Measurements from ENCODE around the gene NTN5.
"Not testable (repeated sequence)": the region's sequence is repeated elsewhere in the genome, so short reads cannot be mapped to it uniquely, and the experiment has no call there.

The NTN5 gene

DNA sequence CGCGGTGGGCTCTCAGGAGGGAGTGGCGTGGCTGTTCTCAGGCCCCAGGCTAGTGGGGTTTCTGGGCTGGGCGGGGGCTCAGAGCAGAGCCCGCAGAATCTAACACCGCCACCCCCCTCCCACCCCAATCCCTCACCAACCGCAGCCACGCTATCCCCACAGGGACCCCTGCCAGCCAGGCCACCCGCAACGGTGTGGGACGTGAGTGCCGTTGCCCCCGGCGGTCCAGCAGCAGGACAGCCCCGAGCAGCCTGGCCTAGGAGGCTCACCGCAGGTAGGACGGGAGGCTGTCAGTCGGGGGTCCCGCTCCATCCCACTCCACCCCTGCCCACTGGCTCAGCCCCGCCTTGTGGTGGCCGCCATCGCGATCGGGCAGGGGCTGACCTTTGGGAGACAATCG is at the start of gene NTN5:
Gene NTN5, minus strand, starts transcription at position 24 of the 400 bp plus-strand sequence. CDS start 2,031 bp downstream, outside the sequence.
- DNase-seq: no peak

DNA sequence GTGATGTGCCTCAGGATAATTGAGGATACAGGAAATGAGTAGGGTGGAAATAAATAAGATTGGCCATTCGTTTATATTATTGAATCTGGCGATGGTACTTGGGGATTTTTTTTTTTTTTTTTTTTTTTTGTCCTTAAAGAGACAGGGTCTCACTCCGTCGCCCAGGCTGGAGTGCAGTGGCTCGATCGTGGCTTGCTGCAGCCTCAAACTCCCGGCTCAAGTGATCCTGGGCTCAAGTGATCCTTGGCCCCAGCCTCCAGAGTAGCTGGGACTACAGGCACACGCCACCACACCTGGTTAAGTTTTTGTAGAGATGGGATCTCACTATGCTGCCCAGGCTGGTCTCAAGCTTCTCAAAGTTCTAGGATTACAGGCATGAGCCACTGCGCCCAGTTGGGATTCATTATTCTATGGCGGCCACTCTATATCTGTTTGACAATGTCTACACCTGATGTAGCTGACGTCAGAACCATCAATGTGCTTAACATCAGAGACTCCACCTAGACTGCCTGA is 49.4 kb upstream of the NTN5 start:
- no peak for DNase-seq

GRCh38 chr19:48720613-48721296 is 47.9 kb upstream of the NTN5 start:
- peak; percentile 91 for DNase-seq

DNA sequence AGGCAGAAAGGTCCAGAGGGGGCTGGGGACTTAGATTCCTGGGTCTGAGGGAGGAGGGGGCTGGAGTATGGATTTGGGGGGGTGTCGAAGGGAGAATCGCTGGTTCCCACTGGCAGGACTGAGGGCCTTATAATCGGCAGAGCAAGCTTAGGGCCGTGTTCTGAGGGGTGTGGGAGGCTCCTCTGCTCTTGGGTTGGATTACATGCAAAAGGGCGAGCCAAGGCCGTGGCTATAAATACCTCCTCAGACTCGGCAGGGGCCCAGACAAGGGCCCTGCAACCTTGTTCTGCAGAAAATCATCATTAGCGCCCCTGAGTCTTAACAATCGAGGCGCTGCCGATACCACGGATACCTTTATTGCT is 47.4 kb upstream of the NTN5 start:
- no peak for DNase-seq

DNA sequence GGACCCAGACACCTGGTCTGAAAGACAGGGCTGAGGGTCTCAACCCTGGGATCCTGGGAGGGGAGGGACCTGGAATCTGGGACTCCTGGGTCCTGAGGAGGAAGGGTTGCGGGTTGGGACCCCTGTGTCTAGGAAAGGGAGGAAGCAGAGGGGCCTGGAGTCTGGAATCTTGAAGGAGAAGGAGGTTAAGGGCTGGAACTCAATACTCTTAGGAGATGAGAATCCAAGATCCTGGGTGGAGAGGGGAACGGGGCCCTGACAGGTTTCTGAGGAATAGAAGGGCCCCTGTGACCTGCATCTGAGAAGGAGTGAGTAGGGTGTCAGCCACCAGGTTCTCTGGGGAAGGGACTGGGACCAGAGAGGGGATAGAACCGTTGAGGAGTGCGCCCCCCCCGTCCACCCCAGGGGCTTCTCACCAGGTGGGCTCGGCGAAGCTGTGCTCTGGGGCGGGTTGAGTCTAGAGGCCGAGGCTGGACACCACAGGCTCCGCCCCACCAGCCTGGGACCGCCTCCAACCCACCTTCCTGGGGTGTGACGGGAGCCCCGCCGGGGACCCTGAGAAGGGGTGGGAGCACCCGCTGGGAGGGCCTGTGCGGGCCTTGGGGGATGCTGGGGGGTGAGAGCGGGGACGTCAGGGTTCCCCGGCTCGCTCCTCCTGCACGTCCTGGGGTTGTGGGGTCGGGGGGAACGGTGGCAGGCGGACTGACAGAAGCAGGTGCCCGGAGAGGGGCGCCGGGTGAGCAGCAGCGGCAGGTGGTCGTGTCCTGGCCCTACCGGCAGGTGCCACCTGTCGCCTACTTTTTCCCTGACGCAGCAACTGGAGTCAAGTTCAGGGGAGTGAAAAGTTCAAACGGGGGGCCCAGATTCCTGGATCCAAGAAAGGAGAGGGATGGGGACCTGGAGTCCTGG is 46.7 kb upstream of the NTN5 start, which contains the start of gene MAMSTR:
Gene MAMSTR, minus strand, starts transcription at position 463 of the 909 bp plus-strand sequence. CDS start 694 bp downstream, outside the sequence.
- DNase-seq: no peak

DNA sequence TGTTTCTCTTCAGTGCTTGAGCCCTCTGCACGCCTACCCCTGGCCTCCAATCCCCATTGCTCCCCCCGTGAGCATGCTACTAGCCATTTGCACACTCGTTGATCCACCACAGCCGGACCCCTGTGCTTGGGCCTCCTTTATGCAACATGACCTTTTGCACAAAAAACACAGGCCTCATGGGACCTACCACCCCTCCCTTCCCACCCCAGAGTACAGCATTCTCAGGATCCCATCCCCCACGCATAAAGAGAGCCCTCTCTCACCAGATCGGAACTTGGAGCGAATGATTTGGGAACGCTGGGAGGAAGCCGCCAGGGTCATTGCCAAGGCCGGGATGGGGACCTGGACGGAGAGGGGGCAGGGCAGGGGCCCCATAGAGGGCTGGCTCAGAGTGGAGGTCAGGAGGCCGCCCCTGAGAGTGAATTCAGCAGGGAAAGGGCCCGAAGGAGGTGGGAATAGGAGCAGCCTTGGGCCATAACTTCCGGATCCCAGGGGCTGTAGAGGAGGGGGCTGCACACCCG is 46.0 kb upstream of the NTN5 start:
- no peak for DNase-seq

DNA sequence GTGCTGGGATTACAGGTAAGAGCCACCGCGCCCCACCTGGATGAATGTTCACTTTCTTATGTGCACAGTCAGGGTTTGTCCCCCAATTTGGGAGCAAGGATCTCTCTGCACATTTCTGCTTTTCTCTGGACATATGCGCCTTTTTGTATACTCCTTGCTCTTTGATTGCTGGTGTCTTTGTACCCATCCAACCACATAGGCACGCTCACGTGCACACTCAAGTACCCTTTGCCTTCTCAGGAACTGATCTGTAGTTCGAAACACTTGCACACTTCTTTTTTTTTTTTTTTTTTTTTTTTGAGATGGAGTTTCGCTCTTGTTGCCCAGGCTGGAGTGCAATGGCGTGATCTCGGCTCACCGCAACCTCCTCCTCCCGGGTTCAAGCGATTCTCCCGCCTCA is 45.3 kb upstream of the NTN5 start:
- not testable (repeated sequence) for DNase-seq

DNA sequence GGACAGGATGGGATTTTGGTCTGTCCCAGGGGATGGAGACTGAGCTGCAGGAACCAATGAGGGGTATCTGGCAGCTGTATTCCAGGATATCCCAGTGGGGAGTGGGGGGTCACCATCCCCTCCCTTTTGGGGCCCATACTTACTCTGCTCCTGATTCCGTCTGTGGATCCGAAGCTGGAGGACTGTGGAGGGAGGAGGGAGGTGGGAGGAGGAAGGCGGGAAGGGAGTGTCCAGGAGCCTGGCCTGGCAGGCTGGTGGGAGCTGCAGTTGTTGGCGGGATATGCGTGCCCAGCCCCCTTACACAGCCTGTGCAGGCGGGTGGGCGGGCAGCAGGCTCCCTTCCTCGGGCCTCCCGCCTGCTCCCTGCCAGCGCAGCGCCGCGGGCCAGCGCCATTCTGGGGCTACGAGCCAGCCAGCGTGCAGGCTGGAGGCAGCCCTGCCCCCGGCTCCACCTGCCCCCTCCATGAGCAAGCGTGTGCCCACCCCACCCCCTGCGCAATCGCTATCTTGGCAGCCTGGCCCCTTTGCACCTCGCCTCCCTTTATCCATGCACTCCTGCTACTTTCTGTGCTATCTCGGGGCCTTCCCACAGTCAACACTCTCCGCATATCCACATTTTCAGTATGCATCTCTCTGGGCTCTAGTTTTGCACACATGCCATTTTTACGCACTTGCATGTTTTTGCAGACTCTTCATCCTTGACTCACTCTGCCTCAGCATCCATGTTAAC is 43.9 kb upstream of the NTN5 start:
- DNase-seq: no peak

GRCh38 chr19:48715681-48716171 is 42.9 kb upstream of the NTN5 start:
- DNase-seq: no peak

GRCh38 chr19:48714759-48715675 is 42.2 kb upstream of the NTN5 start:
- DNase-seq: no peak

DNA sequence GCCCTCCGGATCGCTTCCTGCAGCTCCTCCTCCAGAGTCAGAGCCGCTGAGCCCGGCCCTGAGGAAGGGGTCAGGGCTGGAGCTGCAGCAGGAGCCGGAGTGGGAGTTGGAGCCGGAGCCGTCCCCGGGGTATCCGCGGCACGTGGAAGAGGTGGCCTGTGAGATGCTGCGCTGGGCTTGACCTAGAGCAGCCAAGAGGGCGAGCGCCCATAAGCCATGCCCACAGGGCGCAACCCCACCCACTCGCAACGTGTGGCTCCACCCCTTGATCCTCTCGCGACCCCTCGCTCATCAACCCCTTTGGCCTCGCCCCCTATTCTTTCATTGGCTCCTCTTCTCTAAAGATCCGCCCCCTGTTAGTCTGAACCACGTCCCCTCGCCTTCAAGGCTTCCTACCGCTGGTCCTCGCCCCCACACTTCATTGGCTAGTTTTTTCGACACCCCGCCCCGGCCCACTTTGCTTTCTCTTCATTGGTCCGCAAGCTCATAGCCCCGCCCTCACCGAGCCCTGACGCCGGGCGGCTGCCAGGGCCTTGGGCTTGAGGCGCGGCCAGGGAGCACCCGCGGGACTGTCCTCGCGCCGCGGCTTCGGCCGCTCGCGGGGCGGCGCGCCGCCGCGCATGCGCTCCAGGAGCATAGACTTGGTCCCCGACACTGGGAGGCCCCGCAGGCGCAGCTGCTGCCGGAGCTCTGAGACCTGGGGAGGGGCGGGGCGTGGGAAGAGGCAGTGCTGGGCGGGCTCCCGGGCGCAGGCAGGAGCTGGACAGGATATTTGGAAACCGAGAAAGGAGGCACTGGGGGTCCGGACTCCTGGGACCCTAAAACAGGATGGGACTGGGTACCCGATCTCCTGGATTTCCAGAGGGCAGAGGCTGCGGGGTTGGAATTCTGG is 41.3 kb upstream of the NTN5 start:
- peak; percentile 97 for DNase-seq

DNA sequence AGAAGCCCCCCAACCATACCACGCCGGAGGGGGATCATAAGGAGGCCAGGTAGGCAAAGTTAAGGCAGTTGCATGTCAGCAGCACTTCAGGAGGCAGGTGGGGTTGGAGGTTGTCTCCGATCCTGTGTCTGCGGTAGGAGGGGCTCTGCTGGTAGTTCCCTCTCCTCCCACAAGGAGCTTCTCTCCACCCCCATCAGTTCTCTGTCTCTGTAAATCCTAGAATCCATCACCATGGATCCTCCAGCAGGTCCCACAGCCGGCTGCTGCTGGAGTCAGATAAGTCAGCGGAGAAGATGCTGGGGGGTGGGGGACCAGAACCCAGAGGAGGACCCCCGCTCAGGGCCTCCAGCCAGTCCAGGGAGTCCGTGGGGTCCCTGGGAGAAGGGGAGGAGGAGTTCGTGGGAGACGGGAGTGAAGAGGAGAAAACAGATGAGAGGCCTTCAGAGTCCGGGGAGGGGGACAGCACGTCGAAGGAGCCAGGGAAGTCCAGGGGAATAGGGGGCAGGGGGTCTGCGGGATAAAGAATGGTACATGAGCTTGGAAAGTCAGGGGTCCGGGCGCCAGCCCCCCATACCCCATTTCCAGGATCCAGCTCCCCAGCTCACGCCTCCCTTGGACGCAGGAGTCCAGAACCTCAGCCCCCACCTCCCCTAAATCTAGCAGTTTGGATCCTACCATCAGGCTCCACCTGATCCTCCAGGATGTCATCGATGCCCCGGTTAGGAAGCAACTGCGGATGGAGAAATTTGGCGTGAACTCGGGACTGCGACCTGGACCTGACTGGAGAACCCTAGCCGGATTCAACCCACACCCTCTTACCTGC is 40.4 kb upstream of the NTN5 start:
- DNase-seq: peak; percentile 68

- DNase-seq: no peak
Observed at GRCh38 chr19:48711106-48711662, 38.4 kb upstream of the NTN5 start.

- DNase-seq: no peak
Observed at GRCh38 chr19:48708471-48708870, 35.7 kb upstream of the NTN5 start.

- no peak for DNase-seq
Observed at GRCh38 chr19:48705431-48705830, 32.6 kb upstream of the NTN5 start.

GRCh38 chr19:48703316-48703715 is 30.5 kb upstream of the NTN5 start:
- DNase-seq: no peak

DNA sequence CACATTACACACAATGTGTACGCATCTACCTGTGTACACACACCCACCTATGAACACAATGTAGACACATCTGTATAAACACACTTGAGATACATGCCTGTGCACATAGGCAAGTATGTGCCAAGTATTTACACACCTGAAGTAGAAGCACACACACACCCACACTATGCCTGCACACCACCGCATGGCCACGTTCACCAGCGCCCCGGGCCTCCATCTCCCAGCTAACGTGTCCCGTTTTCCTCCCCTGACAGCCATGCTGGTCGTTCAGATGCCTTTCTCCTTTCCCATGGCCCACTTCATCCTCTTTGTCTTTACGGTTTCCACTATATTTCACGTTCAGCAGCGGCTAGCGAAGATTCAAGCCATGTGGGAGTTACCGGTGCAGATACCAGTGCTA is 29.9 kb upstream of the NTN5 start:
- DNase-seq: no peak

GRCh38 chr19:48698046-48698445 is 25.2 kb upstream of the NTN5 start:
- DNase-seq: no peak

GRCh38 chr19:48696353-48697010 is 23.7 kb upstream of the NTN5 start:
- no peak for DNase-seq

Data from 8988T (cell line).